Loucy (cell line): ENCODE results near the gene COL23A1.

ENCODE experiments used
- H2AFZ ChIP-seq: fragments of 200-600 bp; sonication (generic); 2 replicates; pipeline ENCODE4 v1.6.0; 2016; ENCODE audit warnings: antibody characterized with exemption, mild to moderate bottlenecking, low read length, moderate library complexity
- H3F3A ChIP-seq: fragments of 200-600 bp; 2 replicates; pipeline ENCODE4 v1.6.0; 2016; ENCODE audit warnings: antibody characterized with exemption, low read depth, mild to moderate bottlenecking
- H3K27me3 ChIP-seq: fragments of 200-600 bp; sonication (generic); 2 replicates; pipeline ENCODE4 v1.6.1; 2014; ENCODE audit warnings: low read length, mild to moderate bottlenecking; ENCODE audit not compliant: insufficient read depth, poor library complexity, severe bottlenecking
- H3K36me3 ChIP-seq: fragments of 200-600 bp; sonication (generic); 2 replicates; pipeline ENCODE4 v1.6.1; 2016; ENCODE audit warnings: low read length; ENCODE audit not compliant: insufficient read depth
- H3K4me1 ChIP-seq: fragments of 200-600 bp; sonication (generic); 2 replicates; pipeline ENCODE4 v1.5.1; 2014; ENCODE audit warnings: low read length, mild to moderate bottlenecking; ENCODE audit not compliant: insufficient read depth, poor library complexity, severe bottlenecking
- H3K4me2 ChIP-seq: fragments of 200-600 bp; sonication (generic); 2 replicates; pipeline ENCODE4 v1.6.0; 2014; ENCODE audit warnings: antibody characterized with exemption, low read length, low read depth, mild to moderate bottlenecking; ENCODE audit not compliant: poor library complexity, severe bottlenecking
- H3K4me3 ChIP-seq: fragments of 200-600 bp; sonication (generic); 2 replicates; pipeline ENCODE4 v1.5.1; 2014; ENCODE audit warnings: low read length, mild to moderate bottlenecking, mixed read lengths; ENCODE audit not compliant: poor library complexity, severe bottlenecking
- H3K79me2 ChIP-seq: fragments of 200-600 bp; sonication (generic); 2 replicates; pipeline ENCODE4 v1.6.1; 2014; ENCODE audit warnings: low read length; ENCODE audit not compliant: insufficient read depth
- H3K9ac ChIP-seq: fragments of 200-600 bp; sonication (generic); 2 replicates; pipeline ENCODE4 v1.6.0; 2014; ENCODE audit warnings: mild to moderate bottlenecking, low read depth, low read length, moderate library complexity; ENCODE audit not compliant: poor library complexity, severe bottlenecking
- H3K9me2 ChIP-seq: fragments of 200-600 bp; sonication (generic); replicated peaks from 2 replicates; pipeline ENCODE4 v1.6.1; 2016; ENCODE audit warnings: low read depth, low read length, mixed read lengths
- H3K9me3 ChIP-seq: fragments of 200-600 bp; sonication (generic); 2 replicates; pipeline ENCODE4 v1.6.1; 2014; ENCODE audit warnings: mild to moderate bottlenecking, antibody characterized with exemption, low read length, low read depth; ENCODE audit not compliant: insufficient read depth
- H4K20me1 ChIP-seq: fragments of 200-600 bp; sonication (generic); 2 replicates; pipeline ENCODE4 v1.6.0; 2014; ENCODE audit warnings: antibody characterized with exemption, low read length, mild to moderate bottlenecking; ENCODE audit not compliant: insufficient read depth, poor library complexity, severe bottlenecking
- CTCF ChIP-seq: fragments of 200-600 bp; sonication (generic); conservative IDR thresholded peaks from 2 replicates; pipeline ENCODE4 v1.5.1; 2014; ENCODE audit warnings: mild to moderate bottlenecking, antibody characterized with exemption, low read length
- EZH2phosphoT487 ChIP-seq: fragments of 200-600 bp; IDR thresholded peaks from 2 replicates; pipeline ENCODE4 v1.6.1; 2018; ENCODE audit warnings: antibody characterized with exemption, mild to moderate bottlenecking, moderate library complexity, borderline replicate concordance

Gene COL23A1

GRCh38 chr5:178307267-178308045, 282.7 kb downstream of the COL23A1 start:
- Histone ChIP-seq H3K79me2 (no peaks in the 10 kb centered on the region), H3K4me2 (no peak overlapping the region), H3K9me2 (no peaks in the 10 kb centered on the region), H3K36me3 (no peaks in the 10 kb centered on the region), H3K9ac (no peak overlapping the region), H3K27me3 (no peaks in the 10 kb centered on the region), H2AFZ (no peak overlapping the region), H3K9me3 (no peaks in the 10 kb centered on the region), H3F3A (no peaks in the 10 kb centered on the region), H3K4me3 (no peak overlapping the region), H4K20me1 (no peaks in the 10 kb centered on the region), H3K4me1 (no peaks in the 10 kb centered on the region)
- TF ChIP-seq CTCF (no peak), EZH2phosphoT487 (no peak)

GRCh38 chr5:178306430-178307225, 283.6 kb downstream of the COL23A1 start:
- H3K4me3 ChIP-seq, result no peak overlapping the region
- H3K79me2 ChIP-seq, result no peaks in the 10 kb centered on the region
- H3K9ac ChIP-seq, result no peak overlapping the region
- H3K4me1 ChIP-seq, result no peaks in the 10 kb centered on the region
- H3F3A ChIP-seq, result no peaks in the 10 kb centered on the region
- no peaks in the 10 kb centered on the region for H3K36me3 ChIP-seq
- no peaks in the 10 kb centered on the region for H3K27me3 ChIP-seq
- H3K4me2 ChIP-seq, result no peak overlapping the region
- no peak for TF ChIP-seq EZH2phosphoT487
- no peak for TF ChIP-seq CTCF
- no peak overlapping the region for H2AFZ ChIP-seq
- H4K20me1 ChIP-seq, result no peaks in the 10 kb centered on the region
- H3K9me2 ChIP-seq, result no peaks in the 10 kb centered on the region
- H3K9me3 ChIP-seq, result no peaks in the 10 kb centered on the region

GRCh38 chr5:178305801-178306200, 284.4 kb downstream of the COL23A1 start:
- H4K20me1 ChIP-seq, result no peaks in the 10 kb centered on the region
- no peak overlapping the region for H3K9ac ChIP-seq
- TF ChIP-seq EZH2phosphoT487 (no peak), CTCF (no peak)
- no peaks in the 10 kb centered on the region for H3K79me2 ChIP-seq
- H3K9me2 ChIP-seq, result no peaks in the 10 kb centered on the region
- no peaks in the 10 kb centered on the region for H3K36me3 ChIP-seq
- no peak overlapping the region for H3K4me2 ChIP-seq
- no peak overlapping the region for H3K4me3 ChIP-seq
- no peaks in the 10 kb centered on the region for H3K4me1 ChIP-seq
- H3K27me3 ChIP-seq, result no peaks in the 10 kb centered on the region
- no peaks in the 10 kb centered on the region for H3F3A ChIP-seq
- no peak overlapping the region for H2AFZ ChIP-seq
- no peaks in the 10 kb centered on the region for H3K9me3 ChIP-seq
